MCF 10A (cell line): ENCODE results near the gene CTNNB1. TPM values are rescaled to one million over a fixed set of nuclear protein-coding genes. Genes with fewer than 3 reads are reported as not detected.

Source experiments
- BruUV-seq: library from RNA; stranded (reverse); fragments of 400-500 nt; replicated peaks from 2 replicates; lab custom pipeline; 2021; lab: Mats Ljungman, UMichigan
- CTCF ChIA-PET: fragments of 300-600 bp; sonication (Branson Sonifier 250); formaldehyde crosslinking; extraction: SDS; loops from one replicate; lab custom pipeline; 2021; ENCODE audit warnings: antibody characterized with exemption, inconsistent platforms; lab: Yijun Ruan, JAX
- POLR2A ChIA-PET: fragments of 300-600, 350-650 bp; sonication (Branson Sonifier 250); formaldehyde crosslinking; extraction: SDS; loops from one replicate; lab custom pipeline; 2020; ENCODE audit warnings: antibody characterized with exemption, inconsistent platforms; lab: Yijun Ruan, JAX
- DNase-seq: peaks from one replicate; pipeline ENCODE4 v3.0.0-alpha.2; 2018; ENCODE audit not compliant: unreplicated experiment
- H3K27ac Mint-ChIP-seq: one replicate; pipeline ENCODE4 v1.8.0; 2022; ENCODE audit warnings: mild to moderate bottlenecking, low read depth, mixed read lengths; ENCODE audit not compliant: unreplicated experiment
- H3K27me3 Mint-ChIP-seq: one replicate; pipeline ENCODE4 v1.8.0; 2022; ENCODE audit warnings: mixed read lengths; ENCODE audit not compliant: insufficient read depth, unreplicated experiment
- H3K36me3 Mint-ChIP-seq: one replicate; pipeline ENCODE4 v1.8.0; 2022; ENCODE audit warnings: mild to moderate bottlenecking, moderate library complexity, mixed read lengths; ENCODE audit not compliant: insufficient read depth, unreplicated experiment
- H3K4me1 Mint-ChIP-seq: one replicate; pipeline ENCODE4 v1.8.0; 2022; ENCODE audit warnings: mixed read lengths; ENCODE audit not compliant: insufficient read depth, unreplicated experiment
- H3K4me3 Mint-ChIP-seq: one replicate; pipeline ENCODE4 v1.8.0; 2022; ENCODE audit warnings: mild to moderate bottlenecking, moderate library complexity, mixed read lengths; ENCODE audit not compliant: unreplicated experiment
- H3K9me3 Mint-ChIP-seq: one replicate; pipeline ENCODE4 v1.8.0; 2022; ENCODE audit warnings: mixed read lengths; ENCODE audit not compliant: unreplicated experiment
- intact Hi-C: fragments of 100-400 bp; cut with micrococcal nuclease; formaldehyde crosslinking; loops from 2 replicates; pipeline ENCODE4 v1.14.1; 2022
- total RNA-seq: library from RNA; stranded (reverse); gene quantifications from 2 replicates; pipeline ENCODE4 v1.2.3, GENCODE V29; 2022
- TF ChIP-seq, protein P1 (sequence below): fragments of 200-600 bp; IDR thresholded peaks from one replicate; pipeline ENCODE4 v1.8.0; 2022; ENCODE audit warnings: antibody characterized with exemption, mild to moderate bottlenecking; ENCODE audit not compliant: unreplicated experiment

CTNNB1 gene
- total RNA-seq, 1 experiment from 2014 or later: 244 TPM

DNA sequence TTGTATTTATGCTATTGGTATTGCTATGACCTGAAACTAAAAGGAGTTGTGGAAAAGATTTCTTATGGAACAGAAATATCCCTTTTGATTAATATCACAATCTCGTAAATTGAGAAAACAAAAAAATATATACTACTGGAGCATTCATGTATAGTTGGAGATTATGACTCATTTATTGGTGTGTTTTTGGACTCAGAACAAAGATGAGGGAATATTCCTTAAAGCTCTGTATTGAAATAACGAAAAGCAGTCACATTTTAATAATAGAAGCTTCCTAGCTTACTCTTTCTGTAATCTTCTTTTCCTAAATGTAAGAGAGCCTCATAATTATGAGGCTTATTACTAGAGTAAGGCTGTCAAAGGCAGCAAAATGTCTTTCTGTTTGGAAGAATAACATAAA, 14.3 kb downstream of the CTNNB1 start:
- H3K27ac Mint-ChIP-seq: no peak overlapping the region
- H3K4me1 Mint-ChIP-seq: peaks cover 46% of the 10 kb centered on the region
- ChIA-PET CTCF (interaction anchor here (0.6 to 1.7 kb wide), 4 partner anchors 10 to 807 kb away, joined by 3 to 6 read pairs (median 4); no protein-coding TSS in a partner anchor), POLR2A (interaction anchor here (1.0 to 9.2 kb wide), 3 partner anchors 11 to 14 kb away, joined by 3 to 53 read pairs (median 4); partner anchors contain the start of gene CTNNB1)
- intact Hi-C loops: no loop called here
- no peaks in the 10 kb centered on the region for H3K9me3 Mint-ChIP-seq
- TF ChIP-seq, protein P1, sequence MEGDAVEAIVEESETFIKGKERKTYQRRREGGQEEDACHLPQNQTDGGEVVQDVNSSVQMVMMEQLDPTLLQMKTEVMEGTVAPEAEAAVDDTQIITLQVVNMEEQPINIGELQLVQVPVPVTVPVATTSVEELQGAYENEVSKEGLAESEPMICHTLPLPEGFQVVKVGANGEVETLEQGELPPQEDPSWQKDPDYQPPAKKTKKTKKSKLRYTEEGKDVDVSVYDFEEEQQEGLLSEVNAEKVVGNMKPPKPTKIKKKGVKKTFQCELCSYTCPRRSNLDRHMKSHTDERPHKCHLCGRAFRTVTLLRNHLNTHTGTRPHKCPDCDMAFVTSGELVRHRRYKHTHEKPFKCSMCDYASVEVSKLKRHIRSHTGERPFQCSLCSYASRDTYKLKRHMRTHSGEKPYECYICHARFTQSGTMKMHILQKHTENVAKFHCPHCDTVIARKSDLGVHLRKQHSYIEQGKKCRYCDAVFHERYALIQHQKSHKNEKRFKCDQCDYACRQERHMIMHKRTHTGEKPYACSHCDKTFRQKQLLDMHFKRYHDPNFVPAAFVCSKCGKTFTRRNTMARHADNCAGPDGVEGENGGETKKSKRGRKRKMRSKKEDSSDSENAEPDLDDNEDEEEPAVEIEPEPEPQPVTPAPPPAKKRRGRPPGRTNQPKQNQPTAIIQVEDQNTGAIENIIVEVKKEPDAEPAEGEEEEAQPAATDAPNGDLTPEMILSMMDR: no peak
- DNase-seq: no peak
- BruUV-seq: no TSS peak
- H3K36me3 Mint-ChIP-seq: peaks cover 8% of the 10 kb centered on the region
- H3K4me3 Mint-ChIP-seq: no peak overlapping the region
- H3K27me3 Mint-ChIP-seq: no peaks in the 10 kb centered on the region

DNA sequence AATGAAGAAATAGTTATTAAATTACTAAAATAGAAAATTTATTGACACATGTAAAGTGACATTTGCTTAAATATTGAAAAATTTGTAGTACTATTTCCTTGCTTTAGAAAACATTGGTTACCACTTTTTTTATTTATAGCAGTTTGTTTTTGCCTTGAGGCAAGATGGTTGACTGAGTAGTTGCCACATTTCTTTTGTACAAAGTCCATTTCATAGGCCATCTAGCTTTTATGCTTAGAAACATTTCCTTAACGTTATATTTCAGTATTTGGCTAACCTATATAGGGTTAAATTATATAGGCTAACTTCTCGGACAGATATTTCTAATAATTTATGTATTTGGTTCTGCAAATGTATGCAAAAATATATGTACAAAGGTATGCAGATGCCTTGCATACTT, 17.1 kb downstream of the CTNNB1 start:
- no peaks in the 10 kb centered on the region for H3K9me3 Mint-ChIP-seq
- peaks cover 8% of the 10 kb centered on the region for H3K36me3 Mint-ChIP-seq
- H3K27ac Mint-ChIP-seq: no peak overlapping the region
- H3K4me3 Mint-ChIP-seq: no peak overlapping the region
- ChIA-PET CTCF (interaction anchor here (0.6 to 2.3 kb wide), 3 partner anchors 9 to 693 kb away, joined by 3 to 10 read pairs (median 3); no protein-coding TSS in a partner anchor), POLR2A (interaction anchor here (1.5 to 9.2 kb wide), 3 partner anchors 12 to 496 kb away, joined by 3 to 53 read pairs (median 8); partner anchors contain the start of gene CTNNB1)
- peaks cover 43% of the 10 kb centered on the region for H3K4me1 Mint-ChIP-seq
- TF ChIP-seq, protein P1: no peak
- DNase-seq: no peak
- H3K27me3 Mint-ChIP-seq: no peaks in the 10 kb centered on the region
- intact Hi-C loops: no loop called here
- no TSS peak for BruUV-seq

DNA sequence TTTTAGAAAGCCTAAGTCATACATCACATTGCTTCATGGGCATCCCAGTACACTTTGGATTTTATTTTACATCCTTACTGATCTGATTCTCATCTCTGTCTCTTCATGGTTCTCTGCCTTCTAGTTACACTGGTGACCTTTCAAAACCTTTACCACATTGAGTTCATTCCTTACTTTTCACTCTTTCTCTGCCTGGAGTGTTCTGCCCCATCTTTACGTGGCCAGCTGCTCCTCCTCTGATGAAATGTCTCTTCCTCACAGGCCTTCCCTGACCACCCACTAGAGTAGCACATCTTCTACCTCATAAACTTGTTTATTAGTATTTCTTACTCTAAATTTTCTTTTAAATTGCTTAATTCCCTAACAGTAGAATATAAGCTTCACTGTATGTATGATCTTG, 17.7 kb downstream of the CTNNB1 start:
- Mint-ChIP-seq H3K9me3 (no peaks in the 10 kb centered on the region), H3K36me3 (peaks cover 3% of the 10 kb centered on the region), H3K27ac (no peak overlapping the region), H3K27me3 (no peaks in the 10 kb centered on the region), H3K4me1 (peaks cover 49% of the 10 kb centered on the region), H3K4me3 (no peak overlapping the region)
- no peak for DNase-seq
- ChIA-PET CTCF (no interaction called here), POLR2A (interaction anchor here (1.5 to 9.2 kb wide), 2 partner anchors 17 to 497 kb away, joined by 3 to 53 read pairs; partner anchors contain the start of gene CTNNB1)
- TF ChIP-seq, protein P1: no peak
- intact Hi-C loops: no loop called here
- no TSS peak for BruUV-seq

DNA sequence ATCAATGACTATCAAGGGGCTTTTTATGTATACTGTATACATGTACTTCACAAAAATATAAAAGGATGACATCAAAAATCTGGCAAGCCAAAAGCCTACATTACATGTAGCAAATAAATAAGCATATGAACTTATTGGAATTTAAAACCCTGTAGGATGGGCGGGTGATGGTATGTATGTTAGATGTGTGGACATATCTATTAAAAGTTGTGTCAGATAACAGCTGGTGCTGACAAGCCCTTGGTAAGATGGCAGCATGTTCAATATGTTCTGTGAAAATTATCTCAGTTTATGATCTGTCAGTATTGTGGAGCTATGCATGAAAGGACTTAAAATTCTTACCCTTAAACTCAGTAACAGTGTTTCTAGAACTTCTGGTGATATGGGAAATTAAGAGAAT, 20.1 kb downstream of the CTNNB1 start:
- no peak for DNase-seq
- no peak overlapping the region for H3K4me3 Mint-ChIP-seq
- TF ChIP-seq, protein P1: no peak
- H3K4me1 Mint-ChIP-seq: peaks cover 49% of the 10 kb centered on the region
- no peaks in the 10 kb centered on the region for H3K9me3 Mint-ChIP-seq
- H3K36me3 Mint-ChIP-seq: peaks cover 9% of the 10 kb centered on the region
- ChIA-PET POLR2A (interaction anchor here (1.1 to 2.5 kb wide), 2 partner anchors 14 to 19 kb away, joined by 4 to 13 read pairs; partner anchors contain the start of gene CTNNB1), CTCF (interaction anchor here (0.5 kb wide), 2 partner anchors 17 to 281 kb away, joined by 3 to 4 read pairs; no protein-coding TSS in a partner anchor)
- no peaks in the 10 kb centered on the region for H3K27me3 Mint-ChIP-seq
- intact Hi-C loops: no loop called here
- no peak overlapping the region for H3K27ac Mint-ChIP-seq
- BruUV-seq: no TSS peak
